ENCODE results near the gene MTG2. TPM values are rescaled to one million over a fixed set of nuclear protein-coding genes. Genes with fewer than 3 reads are reported as not detected.

The MTG2 gene
- total and polyA plus RNA-seq, 10 of the 15 experiments (the other 5 are each of a cell fraction or from before 2014, with no cell fraction given) = 6.2 to 52.4 (median 34.3) TPM

DNA sequence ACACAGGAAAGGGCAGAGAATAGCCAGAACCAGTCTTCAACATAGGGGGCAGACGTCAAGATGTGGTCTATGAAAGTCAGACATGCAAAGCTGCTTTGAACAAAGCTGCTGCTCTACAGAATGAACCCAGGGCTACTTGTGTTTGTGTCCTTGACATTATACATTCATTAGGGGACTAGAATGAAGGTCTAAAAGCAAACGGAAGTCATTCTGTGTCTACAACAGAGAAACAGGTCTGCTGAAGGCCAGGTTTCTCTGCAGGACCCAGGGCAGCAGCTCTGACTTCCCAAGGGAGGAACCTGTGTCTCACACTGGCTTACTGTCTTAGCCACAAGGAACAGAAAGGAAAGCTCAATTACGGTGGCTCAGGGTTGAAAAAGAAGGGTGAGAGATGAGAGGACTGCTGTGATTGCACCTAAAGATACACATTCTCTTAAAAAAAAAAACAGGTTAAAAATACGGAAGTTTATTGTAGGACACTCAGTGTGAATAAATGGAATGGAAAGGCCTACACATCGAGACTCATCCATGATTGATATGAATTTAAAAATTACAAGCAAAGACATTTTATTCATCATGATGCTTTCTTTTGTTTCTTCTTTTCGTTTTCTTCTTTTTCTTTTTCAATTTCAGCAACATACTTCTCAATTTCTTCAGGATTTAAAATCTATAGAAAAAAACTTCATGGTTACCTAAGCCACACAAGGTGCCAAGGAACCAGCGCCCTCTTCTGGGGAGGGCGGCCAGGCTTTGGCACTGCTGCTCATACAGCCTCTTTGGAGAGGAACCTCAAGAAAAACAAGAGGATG, 46.3 kb upstream of the MTG2 start:
- no TSS peak for BruUV-seq (replicated peaks)
- SMC1A ChIA-PET (ENCODE audit: uncharacterized antibody, unreplicated experiment) = interaction anchor here (1.0 to 1.9 kb wide), 5 partner anchors 9 to 128 kb away, joined by 3 to 9 read pairs (median 4); no protein-coding TSS in a partner anchor
- no peak for DNase-seq (ENCODE audit: low read depth, low spot score)
- H4K20me1 ChIP-seq (ENCODE audit: control insufficient read depth, insufficient read depth) = peaks cover 16% of the 10 kb centered on the region
- POLR2A ChIA-PET = no interaction called here
- in situ Hi-C loops (cut with MboI) (no loop called here), intact Hi-C loops (cut with micrococcal nuclease; ENCODE audit: unreplicated experiment) (loop anchor here (2.0 kb wide), 1 partner anchor 126 kb away; no protein-coding TSS in a partner anchor)
- H3K4me2 ChIP-seq (ENCODE audit: control insufficient read depth, insufficient read depth) = no peak overlapping the region
- no peak overlapping the region for H3K4me3 ChIP-seq
- H3K27ac ChIP-seq (ENCODE audit: control insufficient read depth, insufficient read depth) = no peak overlapping the region
- WGBS (ENCODE audit: insufficient coverage, insufficient replicate concordance, low lambda C conversion rate, missing lambda C conversion rate) = 42% methylated on average over 8 of the region's 8 CpGs
- H3K27me3 ChIP-seq (replicated peaks in 1 of 2; ENCODE audit: control insufficient read depth in 2 of 2, insufficient read depth in 2 of 2, low read length in 1 of 2) = no peaks in the 10 kb centered on the region
- peaks cover 52% of the 10 kb centered on the region in 2 experiments for H3K36me3 ChIP-seq (ENCODE audit: control insufficient read depth in 2 of 2, insufficient read depth in 2 of 2, low read length in 1 of 2)
- H3K9ac ChIP-seq (ENCODE audit: control insufficient read depth, insufficient read depth, low read length) = no peak overlapping the region
- RAD21 ChIA-PET (ENCODE audit: unreplicated experiment) = interaction anchor here (1.1 to 3.3 kb wide), 2 partner anchors 46 to 125 kb away, joined by 3 to 18 read pairs; no protein-coding TSS in a partner anchor
- CTCF ChIA-PET = interaction anchor here (1.4 to 3.5 kb wide), 4 partner anchors 11 to 125 kb away, joined by 3 to 35 read pairs (median 14); partner anchors contain the start of gene LSM14B
- H3K79me2 ChIP-seq (ENCODE audit: control insufficient read depth, insufficient read depth, low read length) = peaks cover 26% of the 10 kb centered on the region
- peak; percentile 27 for FAIRE-seq
- TF ChIP-seq YY1 (IDR thresholded peaks at IDR 0.05; ENCODE audit: low read depth, low read length) = peak; percentile 59; the same call in 1 of the 2 replicates
- TF ChIP-seq, protein P1, sequence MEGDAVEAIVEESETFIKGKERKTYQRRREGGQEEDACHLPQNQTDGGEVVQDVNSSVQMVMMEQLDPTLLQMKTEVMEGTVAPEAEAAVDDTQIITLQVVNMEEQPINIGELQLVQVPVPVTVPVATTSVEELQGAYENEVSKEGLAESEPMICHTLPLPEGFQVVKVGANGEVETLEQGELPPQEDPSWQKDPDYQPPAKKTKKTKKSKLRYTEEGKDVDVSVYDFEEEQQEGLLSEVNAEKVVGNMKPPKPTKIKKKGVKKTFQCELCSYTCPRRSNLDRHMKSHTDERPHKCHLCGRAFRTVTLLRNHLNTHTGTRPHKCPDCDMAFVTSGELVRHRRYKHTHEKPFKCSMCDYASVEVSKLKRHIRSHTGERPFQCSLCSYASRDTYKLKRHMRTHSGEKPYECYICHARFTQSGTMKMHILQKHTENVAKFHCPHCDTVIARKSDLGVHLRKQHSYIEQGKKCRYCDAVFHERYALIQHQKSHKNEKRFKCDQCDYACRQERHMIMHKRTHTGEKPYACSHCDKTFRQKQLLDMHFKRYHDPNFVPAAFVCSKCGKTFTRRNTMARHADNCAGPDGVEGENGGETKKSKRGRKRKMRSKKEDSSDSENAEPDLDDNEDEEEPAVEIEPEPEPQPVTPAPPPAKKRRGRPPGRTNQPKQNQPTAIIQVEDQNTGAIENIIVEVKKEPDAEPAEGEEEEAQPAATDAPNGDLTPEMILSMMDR (IDR thresholded peaks at IDR 0.05 in 2 of 3, conservative IDR thresholded peaks at IDR 0.05 in 1 of 3; ENCODE audit: control insufficient read depth in 2 of 3, extremely low read depth in 1 of 3, insufficient read depth in 1 of 3, low read depth in 3 of 3, low read length in 3 of 3) = peak; percentile 73 to 82 (median 79)
- TF ChIP-seq CBX5 (IDR thresholded peaks at IDR 0.05; ENCODE audit: low read depth) = no peak
- no peak for TF ChIP-seq SUZ12 (IDR thresholded peaks at IDR 0.05; ENCODE audit: unreplicated experiment)
- TF ChIP-seq ZNF384 (IDR thresholded peaks at IDR 0.05; ENCODE audit: borderline replicate concordance, low read depth, low read length) = peak; percentile 69
- 0 out of 4 replicates have a peak, but pooled peaks of 1 of the 2 experiments have one; percentile 18 for TF ChIP-seq BHLHE40 (IDR thresholded peaks at IDR 0.05; ENCODE audit: borderline replicate concordance in 1 of 2, low read depth in 2 of 2, low read length in 1 of 2)
- TF ChIP-seq, protein P2, sequence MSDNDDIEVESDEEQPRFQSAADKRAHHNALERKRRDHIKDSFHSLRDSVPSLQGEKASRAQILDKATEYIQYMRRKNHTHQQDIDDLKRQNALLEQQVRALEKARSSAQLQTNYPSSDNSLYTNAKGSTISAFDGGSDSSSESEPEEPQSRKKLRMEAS (IDR thresholded peaks at IDR 0.05; ENCODE audit: low read depth, low read length) = 0 out of 2 replicates have a peak, but pooled peaks have one; percentile 11
- no peak for TF ChIP-seq POLR2A (IDR thresholded peaks at IDR 0.05; ENCODE audit: low read depth, low read length)
- peak; percentile 78 for TF ChIP-seq SMC3 (IDR thresholded peaks at IDR 0.05; ENCODE audit: borderline replicate concordance, low read length)
- TF ChIP-seq RAD21 (IDR thresholded peaks at IDR 0.05; ENCODE audit: insufficient read depth, low read depth, low read length) = peak; percentile 69
- H2AFZ ChIP-seq (ENCODE audit: control insufficient read depth, low read depth, low read length) = no peak overlapping the region
- ATAC-seq = peak; percentile 78
- peaks cover 8% of the 10 kb centered on the region for H3K4me1 ChIP-seq (ENCODE audit: control insufficient read depth, insufficient read depth, low read length)
- H3K9me3 ChIP-seq (replicated peaks; ENCODE audit: control insufficient read depth, insufficient read depth, low read length) = no peaks in the 10 kb centered on the region

Data from GM12878 (cell line).